ENCODE results near the gene TRMU.
"Not testable (repeated sequence)": the region's sequence is repeated elsewhere in the genome, so short reads cannot be mapped to it uniquely, and the experiment has no call there.

Gene TRMU

GRCh38 chr22:46300491-46300890 is 35.0 kb upstream of the TRMU start:
- no peak for FAIRE-seq

GRCh38 chr22:46303347-46303965 is 32.1 kb upstream of the TRMU start:
- FAIRE-seq = no peak

- FAIRE-seq = no peak
Observed at GRCh38 chr22:46308283-46308988, 27.1 kb upstream of the TRMU start.

GRCh38 chr22:46309526-46310085 is 25.9 kb upstream of the TRMU start:
- no peak for FAIRE-seq

GRCh38 chr22:46312056-46312455 is 23.5 kb upstream of the TRMU start:
- no peak for FAIRE-seq

- FAIRE-seq = not testable (repeated sequence)
Observed at GRCh38 chr22:46312848-46313247, 22.7 kb upstream of the TRMU start.

GRCh38 chr22:46315976-46316375 is 19.5 kb upstream of the TRMU start:
- no peak for FAIRE-seq

- FAIRE-seq = no peak
Observed at GRCh38 chr22:46317646-46318045, 17.9 kb upstream of the TRMU start.

- no peak for FAIRE-seq
Observed at GRCh38 chr22:46318576-46318975, 16.9 kb upstream of the TRMU start.

- no peak for FAIRE-seq
Observed at GRCh38 chr22:46319319-46319718, 16.2 kb upstream of the TRMU start.

GRCh38 chr22:46320166-46320710 is 15.3 kb upstream of the TRMU start:
- no peak for FAIRE-seq

- no peak for FAIRE-seq
Observed at GRCh38 chr22:46320716-46321386, 14.7 kb upstream of the TRMU start.

- FAIRE-seq = no peak
Observed at GRCh38 chr22:46322711-46323110, 12.8 kb upstream of the TRMU start.

- FAIRE-seq = no peak
Observed at GRCh38 chr22:46323162-46323561, 12.4 kb upstream of the TRMU start.

- FAIRE-seq = no peak
Observed at GRCh38 chr22:46326066-46326680, 9.3 kb upstream of the TRMU start.

- no peak for FAIRE-seq
Observed at GRCh38 chr22:46327691-46328465, 7.6 kb upstream of the TRMU start.

- no peak for FAIRE-seq
Observed at GRCh38 chr22:46328797-46329196, 6.7 kb upstream of the TRMU start.

GRCh38 chr22:46329616-46330015 is 5.9 kb upstream of the TRMU start:
- no peak for FAIRE-seq

GRCh38 chr22:46330426-46330825 is 5.1 kb upstream of the TRMU start:
- FAIRE-seq = no peak

GRCh38 chr22:46331496-46331895 is 4.0 kb upstream of the TRMU start:
- FAIRE-seq = no peak

GRCh38 chr22:46336119-46337078 is 885 bp downstream of the TRMU start:
- FAIRE-seq = no peak

All from G401.6 (cell line).